ENCODE measurements around the gene COL6A1.

COL6A1 gene

GRCh38 chr21:45940621-45941337, 40.8 kb upstream of the COL6A1 start:
- Histone ChIP-seq H3K9me3 (replicated peaks; ENCODE audit: low read length) (peaks cover 5% of the 10 kb centered on the region), H3K27me3 (ENCODE audit: control insufficient read depth, insufficient read depth, low read length) (peaks cover 22% of the 10 kb centered on the region), H3K36me3 (ENCODE audit: insufficient read depth, low read length) (no peaks in the 10 kb centered on the region), H3K9ac (ENCODE audit: low read depth, low read length) (no peak overlapping the region), H3K4me2 (ENCODE audit: low read length) (no peak overlapping the region), H3K4me1 (ENCODE audit: control insufficient read depth, insufficient read depth, low read length) (no peaks in the 10 kb centered on the region), H3K4me3 (ENCODE audit: low read length) (no peak overlapping the region)

DNA sequence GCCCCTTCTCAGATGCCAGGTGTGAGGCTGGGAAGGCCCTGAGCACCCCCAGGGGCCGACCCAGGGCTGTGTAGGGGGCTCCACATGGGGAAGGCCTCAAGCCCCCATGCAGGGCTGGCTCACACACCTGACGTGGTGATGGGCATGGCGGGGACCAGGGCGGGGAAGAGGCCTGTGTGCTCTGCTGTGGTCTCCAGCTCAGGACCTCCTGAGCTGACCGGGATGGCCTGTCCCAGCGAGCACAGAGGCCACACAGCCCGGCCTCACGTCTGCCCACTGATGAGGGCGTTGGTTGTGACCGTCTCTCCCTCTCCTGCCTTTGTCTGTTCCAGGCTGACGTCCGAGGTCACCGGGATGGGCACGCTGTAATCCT, 40.2 kb upstream of the COL6A1 start:
- H3K4me1 ChIP-seq (ENCODE audit: control insufficient read depth, insufficient read depth, low read length) = no peaks in the 10 kb centered on the region
- H3K9ac ChIP-seq (ENCODE audit: low read depth, low read length) = no peak overlapping the region
- H3K9me3 ChIP-seq (replicated peaks; ENCODE audit: low read length) = no peaks in the 10 kb centered on the region
- peaks cover 17% of the 10 kb centered on the region for H3K27me3 ChIP-seq (ENCODE audit: control insufficient read depth, insufficient read depth, low read length)
- no peak overlapping the region for H3K4me3 ChIP-seq (ENCODE audit: low read length)
- no peaks in the 10 kb centered on the region for H3K36me3 ChIP-seq (ENCODE audit: insufficient read depth, low read length)
- no peak overlapping the region for H3K4me2 ChIP-seq (ENCODE audit: low read length)

- Histone ChIP-seq H3K4me1 (ENCODE audit: control insufficient read depth, insufficient read depth, low read length) (no peaks in the 10 kb centered on the region), H3K36me3 (ENCODE audit: insufficient read depth, low read length) (no peaks in the 10 kb centered on the region), H3K9ac (ENCODE audit: low read depth, low read length) (no peak overlapping the region), H3K4me2 (ENCODE audit: low read length) (no peak overlapping the region), H3K9me3 (replicated peaks; ENCODE audit: low read length) (no peaks in the 10 kb centered on the region), H3K27me3 (ENCODE audit: control insufficient read depth, insufficient read depth, low read length) (peaks cover 11% of the 10 kb centered on the region), H3K4me3 (ENCODE audit: low read length) (no peak overlapping the region)
Observed at GRCh38 chr21:45941717-45942546, 39.6 kb upstream of the COL6A1 start.

DNA sequence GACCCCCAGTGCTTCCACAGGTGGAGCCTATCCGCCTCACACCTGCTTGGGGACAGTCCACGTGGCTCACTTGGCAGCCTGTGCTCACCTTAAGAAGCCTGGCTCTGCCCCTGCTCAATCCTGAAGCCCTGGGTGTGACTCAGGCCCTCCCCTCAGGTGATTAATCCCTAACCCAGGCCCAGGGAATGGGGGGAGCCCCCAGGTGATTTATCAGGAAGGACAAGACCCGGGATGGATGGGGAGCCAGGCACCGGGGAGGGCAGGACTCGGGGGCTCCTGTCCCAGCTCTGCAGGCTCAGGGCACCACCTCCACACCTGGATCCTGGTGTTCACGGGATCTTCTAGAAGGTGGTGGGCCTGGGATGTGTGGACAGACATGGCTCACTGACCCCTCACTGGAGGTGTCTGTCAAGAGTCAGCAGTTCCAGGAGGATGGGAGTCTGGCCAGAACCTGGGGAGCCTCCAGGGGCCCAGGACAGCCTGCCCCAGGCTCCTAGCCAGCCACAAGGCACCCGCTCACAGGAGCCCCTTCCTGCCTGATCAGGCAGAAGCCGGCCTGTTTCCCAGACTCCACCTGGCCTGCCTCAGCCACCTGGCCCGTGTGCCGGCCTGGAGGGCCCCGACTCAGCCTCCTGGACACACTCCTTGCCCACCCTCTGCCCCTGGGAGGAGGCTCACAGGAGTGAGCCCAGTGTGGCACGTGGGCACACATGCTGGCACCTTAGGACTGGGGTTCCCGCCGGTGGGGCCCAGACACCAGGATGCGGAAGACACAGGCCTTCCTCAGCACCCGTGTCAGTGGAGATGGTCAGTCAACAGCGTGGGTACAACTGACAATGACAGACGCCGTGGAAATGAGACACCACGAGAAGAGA, 38.6 kb upstream of the COL6A1 start:
- Histone ChIP-seq H3K4me3 (ENCODE audit: low read length) (no peak overlapping the region), H3K9ac (ENCODE audit: low read depth, low read length) (no peak overlapping the region), H3K27me3 (ENCODE audit: control insufficient read depth, insufficient read depth, low read length) (peaks cover 14% of the 10 kb centered on the region), H3K9me3 (replicated peaks; ENCODE audit: low read length) (no peaks in the 10 kb centered on the region), H3K4me1 (ENCODE audit: control insufficient read depth, insufficient read depth, low read length) (no peaks in the 10 kb centered on the region), H3K4me2 (ENCODE audit: low read length) (no peak overlapping the region), H3K36me3 (ENCODE audit: insufficient read depth, low read length) (no peaks in the 10 kb centered on the region)

DNA sequence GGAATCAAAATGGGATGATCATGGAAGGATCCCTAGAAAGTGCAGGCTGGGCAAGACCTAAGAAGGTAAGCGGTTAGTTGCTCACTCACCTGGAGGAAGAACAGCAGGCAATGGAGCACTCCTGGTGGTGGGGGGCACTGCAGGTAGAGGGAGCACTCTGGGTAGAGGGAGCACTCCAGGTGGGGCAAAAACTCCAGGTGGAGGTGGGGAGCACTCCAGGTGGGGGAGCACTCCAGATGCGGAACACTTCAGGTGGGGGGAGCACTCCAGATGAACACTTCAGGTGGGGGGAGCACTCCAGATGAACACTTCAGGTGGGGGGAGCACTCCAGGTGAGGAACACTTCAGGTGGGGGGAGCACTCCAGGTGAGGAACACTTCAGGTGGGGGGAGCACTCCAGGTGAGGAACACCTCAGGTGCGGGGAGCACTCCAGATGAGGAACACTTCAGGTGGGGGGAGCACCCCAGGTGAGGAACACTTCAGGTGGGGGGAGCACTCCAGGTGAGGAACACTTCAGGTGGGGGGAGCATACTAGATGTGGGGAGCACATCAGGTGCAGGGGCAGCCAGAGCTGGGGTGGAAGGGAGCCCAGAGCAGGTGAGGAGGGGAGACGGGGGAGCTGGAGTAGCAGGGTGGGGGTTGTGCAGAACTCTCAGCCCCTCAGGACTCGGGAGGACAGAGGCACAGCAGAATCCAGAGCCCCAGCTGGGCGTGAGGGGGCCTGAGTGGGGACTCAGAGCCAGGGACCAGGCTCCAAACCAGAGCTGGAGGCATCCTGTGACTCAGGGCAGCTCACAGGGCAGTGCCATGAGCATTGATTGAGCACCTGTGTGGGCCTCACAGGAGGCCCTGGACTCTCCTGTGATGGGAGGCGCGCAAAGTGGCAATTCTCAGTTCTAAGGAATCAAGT, 37.7 kb upstream of the COL6A1 start:
- Histone ChIP-seq H3K4me1 (ENCODE audit: control insufficient read depth, insufficient read depth, low read length) (no peaks in the 10 kb centered on the region), H3K27me3 (ENCODE audit: control insufficient read depth, insufficient read depth, low read length) (peaks cover 15% of the 10 kb centered on the region), H3K9me3 (replicated peaks; ENCODE audit: low read length) (no peaks in the 10 kb centered on the region), H3K9ac (ENCODE audit: low read depth, low read length) (no peak overlapping the region), H3K4me2 (ENCODE audit: low read length) (no peak overlapping the region), H3K36me3 (ENCODE audit: insufficient read depth, low read length) (no peaks in the 10 kb centered on the region), H3K4me3 (ENCODE audit: low read length) (no peak overlapping the region)

- Histone ChIP-seq H3K36me3 (ENCODE audit: insufficient read depth, low read length) (no peaks in the 10 kb centered on the region), H3K4me2 (ENCODE audit: low read length) (no peak overlapping the region), H3K9me3 (replicated peaks; ENCODE audit: low read length) (no peaks in the 10 kb centered on the region), H3K27me3 (ENCODE audit: control insufficient read depth, insufficient read depth, low read length) (peaks cover 20% of the 10 kb centered on the region), H3K4me3 (ENCODE audit: low read length) (no peak overlapping the region), H3K9ac (ENCODE audit: low read depth, low read length) (no peak overlapping the region), H3K4me1 (ENCODE audit: control insufficient read depth, insufficient read depth, low read length) (peaks cover 6% of the 10 kb centered on the region)
Observed at GRCh38 chr21:45944601-45945000, 37.0 kb upstream of the COL6A1 start.

DNA sequence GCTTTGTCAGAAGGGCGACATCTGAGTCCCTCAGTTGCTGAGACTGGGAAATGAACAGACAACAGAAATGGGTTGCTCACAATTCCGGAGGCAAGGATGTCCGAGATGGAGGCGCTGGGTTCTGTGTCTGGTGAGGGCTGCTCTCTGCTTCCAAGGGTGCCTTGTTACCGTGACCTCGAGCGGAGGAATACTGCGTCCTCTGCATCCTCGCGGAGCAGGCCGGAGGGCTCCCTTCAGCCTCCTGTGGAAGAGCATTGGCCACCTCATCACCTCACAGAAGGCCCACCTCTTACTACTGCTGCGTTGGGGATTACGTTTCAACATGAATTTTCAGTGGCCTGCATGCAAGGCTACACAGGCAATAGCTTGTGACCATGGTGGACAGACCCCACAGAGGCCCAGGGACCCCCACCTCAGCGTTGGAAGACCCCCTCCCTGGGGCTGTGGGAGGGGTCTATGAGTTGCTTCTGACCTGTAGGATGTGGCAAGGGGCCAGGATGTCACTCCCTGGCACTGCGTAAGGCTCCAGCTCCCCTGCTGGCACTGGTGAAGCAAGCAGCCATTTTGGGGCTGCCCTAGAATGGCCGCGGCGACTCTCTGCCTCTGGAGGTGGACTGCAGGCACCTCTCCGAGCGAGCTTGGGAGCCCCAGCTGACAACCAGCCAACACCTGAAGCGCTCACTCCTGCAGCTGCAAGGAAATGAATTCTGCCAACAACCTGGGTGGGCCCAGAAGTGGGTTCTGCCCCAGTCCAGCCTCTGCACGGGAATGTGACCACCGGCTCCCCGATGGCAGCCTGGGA, 36.3 kb upstream of the COL6A1 start:
- no peaks in the 10 kb centered on the region for H3K36me3 ChIP-seq (ENCODE audit: insufficient read depth, low read length)
- peaks cover 25% of the 10 kb centered on the region for H3K27me3 ChIP-seq (ENCODE audit: control insufficient read depth, insufficient read depth, low read length)
- no peak overlapping the region for H3K9ac ChIP-seq (ENCODE audit: low read depth, low read length)
- H3K4me1 ChIP-seq (ENCODE audit: control insufficient read depth, insufficient read depth, low read length) = peaks cover 13% of the 10 kb centered on the region
- H3K4me3 ChIP-seq (ENCODE audit: low read length) = no peak overlapping the region
- no peak overlapping the region for H3K4me2 ChIP-seq (ENCODE audit: low read length)
- no peaks in the 10 kb centered on the region for H3K9me3 ChIP-seq (replicated peaks; ENCODE audit: low read length)

DNA sequence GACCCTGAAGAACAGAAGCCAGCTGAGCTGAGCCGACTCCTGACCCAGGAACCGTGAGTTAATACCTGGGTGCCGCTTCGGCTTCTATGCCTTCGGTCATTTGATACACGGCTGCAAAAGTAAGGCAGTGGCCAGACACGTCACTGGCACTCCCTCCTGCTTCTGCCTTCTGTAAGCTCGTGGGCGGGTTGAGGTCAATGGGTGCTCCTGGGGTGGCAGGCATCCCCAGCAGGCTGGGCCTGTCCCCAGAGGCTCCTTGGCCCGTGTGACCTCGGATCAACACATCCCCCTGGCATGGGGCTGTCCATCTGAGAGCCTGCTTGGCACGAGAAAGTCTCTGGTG, 35.7 kb upstream of the COL6A1 start:
- Histone ChIP-seq H3K36me3 (ENCODE audit: insufficient read depth, low read length) (no peaks in the 10 kb centered on the region), H3K4me3 (ENCODE audit: low read length) (no peak overlapping the region), H3K9me3 (replicated peaks; ENCODE audit: low read length) (no peaks in the 10 kb centered on the region), H3K4me1 (ENCODE audit: control insufficient read depth, insufficient read depth, low read length) (peaks cover 18% of the 10 kb centered on the region), H3K4me2 (ENCODE audit: low read length) (no peak overlapping the region), H3K9ac (ENCODE audit: low read depth, low read length) (no peak overlapping the region), H3K27me3 (ENCODE audit: control insufficient read depth, insufficient read depth, low read length) (peaks cover 29% of the 10 kb centered on the region)

DNA sequence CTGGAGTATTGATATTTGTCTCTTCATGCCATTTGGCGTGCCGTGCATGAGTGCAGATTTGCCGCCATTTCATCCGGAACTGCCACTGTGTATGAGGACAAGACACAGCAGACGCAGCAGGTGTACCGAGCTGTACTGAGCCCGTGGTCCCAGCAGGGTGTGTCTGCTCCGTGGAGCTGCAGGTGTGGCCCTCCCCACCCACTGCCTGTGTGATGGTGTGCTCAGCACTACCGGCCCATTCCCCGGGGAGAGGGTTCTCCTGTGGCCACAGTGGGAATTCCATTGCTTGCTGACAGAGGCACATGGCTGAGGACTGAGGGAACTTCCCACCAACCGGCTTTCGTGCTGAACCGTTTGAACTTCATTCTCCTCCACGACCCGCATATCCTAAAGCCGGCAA, 34.3 kb upstream of the COL6A1 start:
- peaks cover 36% of the 10 kb centered on the region for H3K27me3 ChIP-seq (ENCODE audit: control insufficient read depth, insufficient read depth, low read length)
- H3K4me1 ChIP-seq (ENCODE audit: control insufficient read depth, insufficient read depth, low read length) = peaks cover 26% of the 10 kb centered on the region
- H3K9ac ChIP-seq (ENCODE audit: low read depth, low read length) = no peak overlapping the region
- no peak overlapping the region for H3K4me2 ChIP-seq (ENCODE audit: low read length)
- H3K9me3 ChIP-seq (replicated peaks; ENCODE audit: low read length) = no peaks in the 10 kb centered on the region
- no peak overlapping the region for H3K4me3 ChIP-seq (ENCODE audit: low read length)
- H3K36me3 ChIP-seq (ENCODE audit: insufficient read depth, low read length) = no peaks in the 10 kb centered on the region

GRCh38 chr21:45947716-45948255, 33.8 kb upstream of the COL6A1 start:
- Histone ChIP-seq H3K4me3 (ENCODE audit: low read length) (no peak overlapping the region), H3K36me3 (ENCODE audit: insufficient read depth, low read length) (no peaks in the 10 kb centered on the region), H3K4me1 (ENCODE audit: control insufficient read depth, insufficient read depth, low read length) (peaks cover 26% of the 10 kb centered on the region), H3K9ac (ENCODE audit: low read depth, low read length) (no peak overlapping the region), H3K4me2 (ENCODE audit: low read length) (no peak overlapping the region), H3K9me3 (replicated peaks; ENCODE audit: low read length) (no peaks in the 10 kb centered on the region), H3K27me3 (ENCODE audit: control insufficient read depth, insufficient read depth, low read length) (peaks cover 36% of the 10 kb centered on the region)
